ENCODE data around the gene TRIP13.
"Not testable (repeated sequence)": the region's sequence is repeated elsewhere in the genome, so short reads cannot be mapped to it uniquely, and the experiment has no call there.

Gene TRIP13

DNA sequence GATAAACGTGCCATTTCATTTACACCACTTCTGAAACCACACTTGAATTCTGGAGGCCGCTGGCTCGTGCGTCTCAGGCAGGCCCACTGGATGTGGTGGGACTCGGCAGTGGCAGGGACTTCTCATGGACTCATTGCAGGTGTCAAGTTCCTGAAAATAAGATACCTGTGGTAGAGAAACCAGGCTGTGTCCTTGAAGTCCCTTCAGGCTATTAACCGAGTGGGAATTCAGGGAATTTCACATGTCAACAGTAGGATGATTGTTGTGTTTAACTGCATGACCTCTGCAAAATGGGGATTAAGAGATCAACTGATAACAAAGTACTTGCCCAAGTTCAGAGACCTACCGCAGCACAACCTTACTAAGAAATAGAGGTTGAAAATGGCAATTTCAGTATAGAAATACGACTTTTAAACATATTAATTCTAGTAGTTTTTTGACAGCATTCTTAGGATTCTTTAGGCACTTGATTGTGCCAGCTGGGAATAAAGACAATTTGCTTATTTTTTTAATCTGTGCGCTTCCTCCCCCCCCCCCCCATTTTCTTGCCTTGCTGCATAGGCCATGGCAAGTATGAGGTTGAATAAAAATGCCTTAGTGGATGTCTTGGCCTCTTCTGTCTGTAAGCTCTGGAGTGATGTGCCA lies 26.8 kb downstream of the TRIP13 start:
- H3K27me3 ChIP-seq: peaks cover 5% of the 10 kb centered on the region; the same call in 1 of the 2 replicates
- no peak overlapping the region for H3K4me2 ChIP-seq
- H3K4me3 ChIP-seq: no peak overlapping the region
- H3K27ac ChIP-seq: no peak overlapping the region
- H3K4me1 ChIP-seq: no peaks in the 10 kb centered on the region; the same call in 1 of the 2 replicates
- H3K9me3 ChIP-seq: no peaks in the 10 kb centered on the region
- H4K20me1 ChIP-seq: no peaks in the 10 kb centered on the region
- H3K36me3 ChIP-seq: peaks cover 57% of the 10 kb centered on the region
- H3K9ac ChIP-seq: no peak overlapping the region
- TF ChIP-seq Cebpa-rat (IDR thresholded peaks at IDR 0.05): no peak

DNA sequence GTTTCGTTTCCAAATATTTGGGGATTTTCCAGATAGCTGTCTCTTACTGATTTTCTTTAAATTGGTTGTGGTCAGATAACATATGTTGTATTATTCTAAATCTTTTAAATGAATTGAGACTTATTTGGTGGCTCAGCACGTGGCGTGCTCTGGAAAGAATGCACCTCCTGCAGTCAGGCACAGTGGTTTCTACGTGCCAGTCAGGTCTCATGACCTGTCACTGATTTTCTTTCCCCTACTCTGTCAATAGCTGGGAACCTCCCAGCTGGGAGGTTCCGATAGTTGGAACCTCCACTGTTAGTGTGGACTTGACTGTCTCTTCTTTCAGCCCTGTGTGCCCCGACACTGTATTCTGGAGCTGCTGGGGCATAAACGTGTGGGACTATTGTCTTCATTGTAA lies 27.6 kb downstream of the TRIP13 start:
- H3K9ac ChIP-seq: no peak overlapping the region
- H3K4me1 ChIP-seq: no peaks in the 10 kb centered on the region; the same call in 1 of the 2 replicates
- no peak overlapping the region for H3K4me2 ChIP-seq
- H4K20me1 ChIP-seq: no peaks in the 10 kb centered on the region
- no peak overlapping the region for H3K27ac ChIP-seq
- peaks cover 48% of the 10 kb centered on the region for H3K36me3 ChIP-seq
- TF ChIP-seq Cebpa-rat (IDR thresholded peaks at IDR 0.05): no peak
- H3K27me3 ChIP-seq: peaks cover 12% of the 10 kb centered on the region; the same call in 1 of the 2 replicates
- no peaks in the 10 kb centered on the region for H3K9me3 ChIP-seq
- no peak overlapping the region for H3K4me3 ChIP-seq

- H3K27me3 ChIP-seq: peaks cover 27% of the 10 kb centered on the region
- H3K9me3 ChIP-seq: no peaks in the 10 kb centered on the region
These were observed 29.1 kb downstream of the TRIP13 start for GRCh38 chr5:921456-922435.

DNA sequence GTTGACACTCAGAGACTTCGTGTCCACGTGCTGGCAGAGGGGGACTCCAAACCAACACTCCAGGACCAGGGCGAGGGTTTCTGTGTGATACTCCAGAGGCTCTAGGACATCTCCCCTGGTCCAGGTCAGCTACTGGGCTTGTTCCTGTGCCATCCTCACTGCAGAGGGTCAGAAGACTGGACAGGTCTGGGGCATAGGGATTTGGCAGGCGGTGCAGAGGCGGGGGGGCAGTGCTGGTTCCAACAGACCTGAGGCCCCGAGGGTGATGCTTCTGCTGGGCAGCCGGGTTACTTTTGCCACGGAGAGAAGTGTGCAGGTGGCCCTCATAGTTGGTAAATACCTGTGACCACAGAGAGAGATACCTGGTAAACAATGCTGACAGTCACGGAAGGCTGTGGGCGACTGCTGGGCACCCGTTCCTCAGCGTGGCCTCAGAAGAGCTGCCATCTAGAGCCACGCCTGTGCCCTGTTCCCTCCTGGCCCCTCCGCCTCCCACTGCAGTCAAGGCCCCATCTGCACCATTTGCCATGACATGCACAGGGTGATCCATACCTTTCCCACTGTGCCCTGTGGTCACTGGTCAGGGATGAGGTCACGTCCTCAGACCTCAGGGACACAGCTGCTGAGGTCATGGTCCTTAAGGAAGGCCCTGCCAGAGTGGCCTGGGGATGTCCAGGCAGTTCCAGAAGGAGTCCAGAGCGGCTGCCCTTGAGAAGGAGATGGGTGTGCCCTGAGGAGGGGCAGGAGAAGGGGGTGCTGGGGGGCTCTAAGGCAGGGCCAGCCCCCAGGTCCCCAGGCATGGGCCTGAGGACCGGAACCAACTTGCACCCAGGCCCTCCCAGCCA lies 30.0 kb downstream of the TRIP13 start:
- TF ChIP-seq Cebpa-rat (IDR thresholded peaks at IDR 0.05): no peak
- H3K4me3 ChIP-seq: no peak overlapping the region
- no peak overlapping the region for H3K27ac ChIP-seq
- H4K20me1 ChIP-seq: no peaks in the 10 kb centered on the region
- H3K9ac ChIP-seq: no peak overlapping the region
- H3K36me3 ChIP-seq: peaks cover 25% of the 10 kb centered on the region
- peaks cover 7% of the 10 kb centered on the region for H3K4me1 ChIP-seq
- no peak overlapping the region for H3K4me2 ChIP-seq
- no peaks in the 10 kb centered on the region for H3K9me3 ChIP-seq
- peaks cover 36% of the 10 kb centered on the region for H3K27me3 ChIP-seq

More at GRCh38 chr5:921456-922435, 29.1 kb downstream of the TRIP13 start:
- no peaks in the 10 kb centered on the region for H4K20me1 ChIP-seq
- TF ChIP-seq Cebpa-rat (IDR thresholded peaks at IDR 0.05): no peak
- H3K9ac ChIP-seq: no peak overlapping the region
- peaks cover 2% of the 10 kb centered on the region for H3K4me1 ChIP-seq
- H3K4me3 ChIP-seq: no peak overlapping the region
- H3K36me3 ChIP-seq: peaks cover 34% of the 10 kb centered on the region
- H3K4me2 ChIP-seq: no peak overlapping the region
- H3K27ac ChIP-seq: no peak overlapping the region

DNA sequence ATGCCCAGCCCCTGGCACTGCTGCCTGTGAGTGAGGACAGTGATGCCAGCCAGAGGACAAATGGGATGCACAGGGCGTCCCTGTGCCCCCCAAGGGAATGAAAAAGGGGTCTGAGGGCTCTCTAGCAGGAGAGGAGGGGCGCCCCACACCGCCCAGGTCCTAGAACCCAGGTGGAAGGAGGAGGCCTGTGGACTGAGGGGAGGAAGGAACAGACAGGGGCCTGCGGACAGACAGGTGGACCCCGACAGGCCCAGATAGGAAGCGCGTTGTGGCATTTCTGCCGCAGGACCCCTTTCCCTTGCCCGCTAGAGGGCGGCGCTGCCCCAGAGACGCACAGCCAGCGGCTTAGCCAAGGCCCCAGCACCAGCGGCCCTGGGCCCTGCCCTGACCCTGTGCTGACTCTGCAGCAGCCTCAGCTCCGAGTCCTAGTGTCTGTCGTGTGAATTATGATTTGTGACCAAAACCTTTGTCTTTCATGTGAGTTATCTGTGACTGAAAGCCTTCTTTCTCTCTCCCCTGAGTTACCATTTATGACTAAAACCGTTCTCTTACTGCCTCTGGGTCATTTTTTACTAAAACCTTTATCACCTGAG lies 30.7 kb downstream of the TRIP13 start:
- H3K4me3 ChIP-seq: no peak overlapping the region
- H4K20me1 ChIP-seq: no peaks in the 10 kb centered on the region
- H3K27ac ChIP-seq: no peak overlapping the region
- H3K4me2 ChIP-seq: peak overlapping the region; percentile 11; the same call in 1 of the 2 replicates
- no peak overlapping the region for H3K9ac ChIP-seq
- TF ChIP-seq Cebpa-rat (IDR thresholded peaks at IDR 0.05): no peak
- peaks cover 19% of the 10 kb centered on the region for H3K36me3 ChIP-seq
- H3K9me3 ChIP-seq: no peaks in the 10 kb centered on the region
- peaks cover 7% of the 10 kb centered on the region for H3K4me1 ChIP-seq
- peaks cover 43% of the 10 kb centered on the region for H3K27me3 ChIP-seq

GRCh38 chr5:926417-927171 lies 33.9 kb downstream of the TRIP13 start:
- peaks cover 9% of the 10 kb centered on the region; the same call in 1 of the 2 replicates for H3K36me3 ChIP-seq
- TF ChIP-seq Cebpa-rat (IDR thresholded peaks at IDR 0.05): no peak
- no peaks in the 10 kb centered on the region for H3K9me3 ChIP-seq
- peaks cover 45% of the 10 kb centered on the region for H3K27me3 ChIP-seq
- no peaks in the 10 kb centered on the region for H4K20me1 ChIP-seq
- peak overlapping the region; percentile 44 for H3K4me3 ChIP-seq
- H3K9ac ChIP-seq: no peak overlapping the region
- H3K4me1 ChIP-seq: peaks cover 7% of the 10 kb centered on the region
- H3K27ac ChIP-seq: no peak overlapping the region
- H3K4me2 ChIP-seq: peak overlapping the region; percentile 59

- Histone ChIP-seq H3K9me3 (no peaks in the 10 kb centered on the region), H3K27ac (no peak overlapping the region), H3K36me3 (peaks cover 2% of the 10 kb centered on the region; the same call in 1 of the 2 replicates), H3K4me1 (peaks cover 7% of the 10 kb centered on the region), H3K4me3 (peak overlapping the region; percentile 44), H3K27me3 (peaks cover 45% of the 10 kb centered on the region), H3K9ac (no peak overlapping the region), H4K20me1 (no peaks in the 10 kb centered on the region), H3K4me2 (peak overlapping the region; percentile 59)
- no peak for TF ChIP-seq Cebpa-rat (IDR thresholded peaks at IDR 0.05)
These were observed 34.7 kb downstream of the TRIP13 start for GRCh38 chr5:927172-928015.

GRCh38 chr5:929182-929581 lies 36.5 kb downstream of the TRIP13 start:
- not testable (repeated sequence) for H3K36me3 ChIP-seq, H3K4me3 ChIP-seq, H3K4me1 ChIP-seq, H3K27ac ChIP-seq, H3K9ac ChIP-seq, H3K9me3 ChIP-seq, H3K4me2 ChIP-seq, H4K20me1 ChIP-seq
- peaks cover 43% of the 10 kb centered on the region for H3K27me3 ChIP-seq
